Measurements from ENCODE around the gene DNAJB5.

Gene DNAJB5

GRCh38 chr9:34994260-34994899, 4.8 kb downstream of the DNAJB5 start:
- in situ Hi-C loops (cut with MboI; ENCODE audit: low pct_unique_long_range_greater_than_20kb, low sequenced_read_pairs, unreplicated experiment) = no loop called here
- TF ChIP-seq CTCF (IDR thresholded peaks at IDR 0.05; ENCODE audit: extremely low read depth, insufficient read depth, missing control alignments) = peak; percentile 45
- DNase-seq (ENCODE audit: low spot score) = no peak

- DNase-seq (ENCODE audit: low spot score) = peak; percentile 2
- no peak for TF ChIP-seq CTCF (IDR thresholded peaks at IDR 0.05; ENCODE audit: extremely low read depth, insufficient read depth, missing control alignments)
- in situ Hi-C loops (cut with MboI; ENCODE audit: low pct_unique_long_range_greater_than_20kb, low sequenced_read_pairs, unreplicated experiment) = no loop called here
These were observed 5.5 kb downstream of the DNAJB5 start for GRCh38 chr9:34994900-34995669.

GRCh38 chr9:34995670-34996060, 6.1 kb downstream of the DNAJB5 start:
- DNase-seq (ENCODE audit: low spot score) = peak; percentile 1
- TF ChIP-seq CTCF (IDR thresholded peaks at IDR 0.05; ENCODE audit: extremely low read depth, insufficient read depth, missing control alignments) = no peak
- in situ Hi-C loops (cut with MboI; ENCODE audit: low pct_unique_long_range_greater_than_20kb, low sequenced_read_pairs, unreplicated experiment) = no loop called here

GRCh38 chr9:34996181-34996904, 6.8 kb downstream of the DNAJB5 start:
- DNase-seq (ENCODE audit: low spot score) = peak; percentile 1
- TF ChIP-seq CTCF (IDR thresholded peaks at IDR 0.05; ENCODE audit: extremely low read depth, insufficient read depth, missing control alignments) = no peak
- in situ Hi-C loops (cut with MboI; ENCODE audit: low pct_unique_long_range_greater_than_20kb, low sequenced_read_pairs, unreplicated experiment) = no loop called here

- no peak for TF ChIP-seq CTCF (IDR thresholded peaks at IDR 0.05; ENCODE audit: extremely low read depth, insufficient read depth, missing control alignments)
- no peak for DNase-seq (ENCODE audit: low spot score)
- in situ Hi-C loops (cut with MboI; ENCODE audit: low pct_unique_long_range_greater_than_20kb, low sequenced_read_pairs, unreplicated experiment) = no loop called here
These were observed 7.3 kb downstream of the DNAJB5 start for GRCh38 chr9:34996905-34997279.

- no peak for DNase-seq (ENCODE audit: low spot score)
- TF ChIP-seq CTCF (IDR thresholded peaks at IDR 0.05; ENCODE audit: extremely low read depth, insufficient read depth, missing control alignments) = no peak
- in situ Hi-C loops (cut with MboI; ENCODE audit: low pct_unique_long_range_greater_than_20kb, low sequenced_read_pairs, unreplicated experiment) = no loop called here
These were observed 7.8 kb downstream of the DNAJB5 start for GRCh38 chr9:34997379-34997781.

Data from GM13977 (cell line).